Gastroesophageal sphincter (tissue), 4 donors: ENCODE measurements around the gene GABBR2. TPM values are rescaled to one million over a fixed set of nuclear protein-coding genes. Genes with fewer than 3 reads are reported as not detected.

Experiments
- ATAC-seq: fragments of 150-250 bp; one replicate; pipeline ENCODE4 v1.9.1; 2016; ENCODE audit warnings: mild to moderate bottlenecking, moderate library complexity
- H3K27ac ChIP-seq, 4 donors: fragments of 200-600 bp; sonication (generic) in 3 of 4; 1 replicate in 3 of 4; 2 replicates in 1 of 4; pipeline ENCODE4 v1.5.1; 2016 to 2019
- H3K27me3 ChIP-seq: fragments of 200-600 bp; sonication (generic); one replicate; pipeline ENCODE4 v1.5.1; 2019
- H3K36me3 ChIP-seq, 2 donors: fragments of 200-600 bp; sonication (generic); one replicate each; pipeline ENCODE4 v1.5.1; 2019; ENCODE audit warnings: control low read depth in 1 of 2
- H3K4me1 ChIP-seq, 3 donors: fragments of 200-600 bp; sonication (generic); 1 replicate in 2 of 3; 2 replicates in 1 of 3; pipeline ENCODE4 v1.5.1; 2016 to 2019; ENCODE audit warnings: control low read depth in 2 of 3
- H3K4me3 ChIP-seq, 2 donors: fragments of 200-600 bp; sonication (generic); one replicate each; pipeline ENCODE4 v1.5.1; 2019; ENCODE audit warnings: mild to moderate bottlenecking in 1 of 2, moderate library complexity in 1 of 2
- H3K9me3 ChIP-seq, 3 donors: fragments of 200-600 bp; sonication (generic); one replicate each; pipeline ENCODE4 v1.5.1; 2017 to 2019; ENCODE audit warnings: control low read depth in 2 of 3
- CTCF ChIP-seq, 4 experiments: fragments of 200-600 bp in 2 of 4; fragments of 450-650 bp in 2 of 4; sonication (generic) in 1 of 4; IDR thresholded peaks; one replicate each; pipeline ENCODE4 v1.5.1; 2017 to 2019; ENCODE audit warnings: antibody characterized with exemption in 4 of 4, mild to moderate bottlenecking in 2 of 4, moderate library complexity in 2 of 4
- EP300 ChIP-seq: sonication (generic); formaldehyde crosslinking; IDR thresholded peaks from one replicate; pipeline ENCODE4 v1.6.1; 2017; ENCODE audit warnings: antibody characterized with exemption, mild to moderate bottlenecking
- POLR2A ChIP-seq, 2 donors: fragments of 450-650 bp; IDR thresholded peaks; one replicate each; pipeline ENCODE4 v1.6.1; 2017; ENCODE audit warnings: antibody characterized with exemption in 2 of 2, mild to moderate bottlenecking in 2 of 2, moderate library complexity in 1 of 2
- POLR2AphosphoS5 ChIP-seq: sonication (generic); formaldehyde crosslinking; IDR thresholded peaks from one replicate; pipeline ENCODE4 v1.6.1; 2017; ENCODE audit warnings: antibody characterized with exemption
- WGBS, 2 donors: methylation state at CpG; one replicate each; pipeline ENCODE4 v1.1.5; 2018; ENCODE audit warnings: low coverage in 1 of 2; 5-methylcytosine and 5-hydroxymethylcytosine counted together
- total RNA-seq, 4 donors: library from RNA; depleted of rRNA; stranded (reverse); fragments of >200 nt; gene quantifications; one replicate each; pipeline ENCODE4 v1.1.0, GENCODE V29; 2016

GABBR2 gene
- total RNA-seq, 4 donors from 2014 or later, result 0.04 to 0.25 TPM; not detected in 2

GRCh38 chr9:98482226-98482625, 226.5 kb downstream of the GABBR2 start:
- Histone ChIP-seq H3K27ac (no peak overlapping the region), H3K4me3 (no peak overlapping the region), H3K9me3 (no peaks in the 10 kb centered on the region), H3K36me3 (no peaks in the 10 kb centered on the region), H3K4me1 (no peaks in the 10 kb centered on the region), H3K27me3 (peaks cover 26% of the 10 kb centered on the region)
- no peak for ATAC-seq
- 62 to 67% methylated on average over 5 of the region's 5 CpGs for WGBS, 2 donors
- TF ChIP-seq POLR2AphosphoS5 (no peak), EP300 (no peak), POLR2A (IDR thresholded peaks at IDR 0.05) (no peak), CTCF (IDR thresholded peaks at IDR 0.05) (no peak)

GRCh38 chr9:98481676-98482075, 227.1 kb downstream of the GABBR2 start:
- WGBS, 2 donors, result 94 to 100% methylated on average over 2 of the region's 5 CpGs
- TF ChIP-seq POLR2AphosphoS5 (no peak), CTCF (IDR thresholded peaks at IDR 0.05) (no peak), EP300 (no peak), POLR2A (IDR thresholded peaks at IDR 0.05) (no peak)
- H3K9me3 ChIP-seq, result no peaks in the 10 kb centered on the region
- ATAC-seq, result no peak
- no peaks in the 10 kb centered on the region for H3K4me1 ChIP-seq
- no peak overlapping the region for H3K27ac ChIP-seq
- no peak overlapping the region for H3K4me3 ChIP-seq
- H3K36me3 ChIP-seq, result no peaks in the 10 kb centered on the region
- peaks cover 26% of the 10 kb centered on the region for H3K27me3 ChIP-seq

GRCh38 chr9:98479967-98480847, 228.5 kb downstream of the GABBR2 start:
- peaks cover 26% of the 10 kb centered on the region for H3K27me3 ChIP-seq
- TF ChIP-seq EP300 (no peak), POLR2AphosphoS5 (no peak), POLR2A (IDR thresholded peaks at IDR 0.05) (no peak), CTCF (IDR thresholded peaks at IDR 0.05) (no peak)
- WGBS, 2 donors, result 65% methylated on average over 3 of the region's 5 CpGs; no CpG with 5 or more reads in 1 of the 2 donors
- H3K36me3 ChIP-seq, result no peaks in the 10 kb centered on the region
- no peak for ATAC-seq
- H3K4me3 ChIP-seq, result no peak overlapping the region
- no peaks in the 10 kb centered on the region for H3K9me3 ChIP-seq
- H3K27ac ChIP-seq, result no peak overlapping the region
- H3K4me1 ChIP-seq, result no peaks in the 10 kb centered on the region

- Histone ChIP-seq H3K4me1 (no peaks in the 10 kb centered on the region), H3K9me3 (no peaks in the 10 kb centered on the region), H3K36me3 (no peaks in the 10 kb centered on the region), H3K4me3 (no peak overlapping the region), H3K27me3 (peaks cover 26% of the 10 kb centered on the region), H3K27ac (no peak overlapping the region)
- no peak for ATAC-seq
- 80 to 81% methylated on average over 5 to 6 of the region's 8 CpGs for WGBS, 2 donors
- TF ChIP-seq POLR2A (IDR thresholded peaks at IDR 0.05) (no peak), EP300 (no peak), CTCF (IDR thresholded peaks at IDR 0.05) (no peak)
Observed at GRCh38 chr9:98479449-98479848, 229.3 kb downstream of the GABBR2 start.

GRCh38 chr9:98477884-98478283, 230.9 kb downstream of the GABBR2 start:
- H3K4me3 ChIP-seq, result no peak overlapping the region
- H3K27me3 ChIP-seq, result peaks cover 10% of the 10 kb centered on the region
- no peak overlapping the region for H3K27ac ChIP-seq
- no peak for TF ChIP-seq EP300
- TF ChIP-seq CTCF (IDR thresholded peaks at IDR 0.05), result no peak
- no peak for TF ChIP-seq POLR2A (IDR thresholded peaks at IDR 0.05)
- no peak for TF ChIP-seq POLR2AphosphoS5
- H3K36me3 ChIP-seq, result no peaks in the 10 kb centered on the region
- H3K4me1 ChIP-seq, result no peaks in the 10 kb centered on the region
- 80 to 83% methylated on average over 1 to 2 of the region's 5 CpGs for WGBS, 2 donors
- no peaks in the 10 kb centered on the region for H3K9me3 ChIP-seq
- no peak for ATAC-seq
